Measurements from ENCODE around the gene PRSS57. TPM values are rescaled to one million over a fixed set of nuclear protein-coding genes. Genes with fewer than 3 reads are reported as not detected.

PRSS57 gene
- total RNA-seq, 1 donor from 2014 or later: not detected

DNA sequence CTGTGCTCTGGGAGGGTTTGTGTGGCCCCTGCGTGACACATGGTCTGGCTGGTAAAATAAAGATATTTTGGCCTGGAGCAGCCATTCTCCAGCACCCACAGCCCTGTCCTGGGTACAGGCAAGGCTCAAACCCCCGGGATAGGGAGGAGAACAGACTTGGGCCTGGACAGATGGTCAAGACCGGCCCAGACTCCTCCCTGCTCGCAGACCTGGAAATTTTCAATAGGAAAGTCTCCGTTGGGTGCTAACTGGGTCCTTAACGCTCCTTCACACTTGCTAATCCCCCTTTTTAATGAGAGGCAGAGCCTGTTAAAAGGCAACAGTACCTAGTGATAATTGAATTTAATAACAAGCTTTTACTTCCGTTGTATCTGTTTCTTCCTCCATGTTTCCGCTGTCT lies 16.0 kb upstream of the PRSS57 start:
- TF ChIP-seq CTCF (IDR thresholded peaks at IDR 0.05; ENCODE audit: borderline replicate concordance): no peak
- peaks cover 12% of the 10 kb centered on the region for H3K9me3 ChIP-seq (replicated peaks)
- H3K27ac ChIP-seq (replicated peaks): peak overlapping the region; percentile 94
- DNase-seq: no peak
- intact Hi-C loops (cut with micrococcal nuclease): no loop called here
- peak overlapping the region; percentile 87 for H3K4me3 ChIP-seq
- H3K4me1 ChIP-seq: peaks cover 40% of the 10 kb centered on the region
- H3K27me3 ChIP-seq (ENCODE audit: low read depth): peaks cover 12% of the 10 kb centered on the region
- H3K36me3 ChIP-seq: peaks cover 12% of the 10 kb centered on the region

DNA sequence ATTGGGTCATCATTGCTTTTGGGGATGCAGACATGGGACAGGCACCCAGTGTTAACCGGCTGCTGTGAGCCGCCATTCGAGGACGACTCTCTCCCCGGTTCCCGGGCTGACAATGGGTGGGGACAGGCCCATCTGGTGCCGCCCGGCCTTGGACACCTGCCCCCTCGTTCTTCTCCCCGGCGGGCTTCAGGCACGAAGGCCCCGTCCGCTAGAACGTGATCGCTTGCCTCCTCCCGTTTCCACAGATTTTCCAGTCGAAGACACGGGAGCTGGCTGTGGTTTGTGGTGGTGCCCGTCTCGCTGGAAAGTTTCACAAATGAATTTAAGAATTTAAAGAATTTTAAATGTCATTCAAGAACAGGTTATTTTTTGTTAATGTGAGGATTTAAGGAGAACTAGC lies 15.5 kb upstream of the PRSS57 start:
- peaks cover 12% of the 10 kb centered on the region for H3K9me3 ChIP-seq (replicated peaks)
- peaks cover 12% of the 10 kb centered on the region for H3K27me3 ChIP-seq (ENCODE audit: low read depth)
- intact Hi-C loops (cut with micrococcal nuclease): no loop called here
- H3K36me3 ChIP-seq: peaks cover 12% of the 10 kb centered on the region
- H3K27ac ChIP-seq (replicated peaks): peak overlapping the region; percentile 94
- no peak for TF ChIP-seq CTCF (IDR thresholded peaks at IDR 0.05; ENCODE audit: borderline replicate concordance)
- peak; percentile 41 for DNase-seq
- peak overlapping the region; percentile 87 for H3K4me3 ChIP-seq
- peaks cover 40% of the 10 kb centered on the region for H3K4me1 ChIP-seq

DNA sequence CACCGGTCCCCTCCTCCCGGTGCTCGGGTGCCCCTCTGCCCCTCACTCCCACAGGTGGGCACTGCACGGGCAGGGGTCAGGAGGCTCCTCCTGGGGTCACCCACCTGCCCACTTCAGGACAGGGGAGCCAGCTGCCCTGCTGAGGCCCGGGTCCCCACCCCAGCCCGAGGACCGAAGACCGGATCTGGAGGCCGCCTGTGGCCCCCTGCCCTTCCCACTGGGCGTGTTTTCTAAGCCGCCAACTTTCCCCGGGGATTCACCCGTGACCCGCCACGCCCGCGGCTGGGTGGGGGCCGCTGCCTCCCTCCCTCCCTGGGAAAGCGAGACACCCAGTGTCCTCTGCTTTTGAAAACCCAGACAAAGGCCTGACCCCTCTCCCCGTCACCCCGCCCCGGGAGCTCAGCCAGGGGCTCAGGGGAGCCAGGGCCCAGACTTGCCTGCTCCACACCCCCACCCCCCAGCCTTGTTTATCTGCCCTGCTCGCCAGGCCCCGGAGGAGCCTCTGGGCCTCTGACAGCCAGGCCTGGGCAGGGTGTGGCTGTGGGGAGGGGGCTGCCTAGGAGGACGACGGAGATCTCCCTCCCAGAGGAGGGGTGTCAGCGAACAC lies 14.8 kb upstream of the PRSS57 start:
- H3K27ac ChIP-seq (replicated peaks): peak overlapping the region; percentile 94
- H3K4me3 ChIP-seq: peak overlapping the region; percentile 87
- peaks cover 5% of the 10 kb centered on the region for H3K36me3 ChIP-seq
- H3K4me1 ChIP-seq: peaks cover 40% of the 10 kb centered on the region
- intact Hi-C loops (cut with micrococcal nuclease): no loop called here
- TF ChIP-seq CTCF (IDR thresholded peaks at IDR 0.05; ENCODE audit: borderline replicate concordance): no peak
- peak; percentile 78 for DNase-seq
- peaks cover 14% of the 10 kb centered on the region for H3K27me3 ChIP-seq (ENCODE audit: low read depth)
- H3K9me3 ChIP-seq (replicated peaks): peaks cover 5% of the 10 kb centered on the region

GRCh38 chr19:709196-709964 lies 14.1 kb upstream of the PRSS57 start:
- Histone ChIP-seq H3K9me3 (replicated peaks) (peaks cover 3% of the 10 kb centered on the region), H3K36me3 (no peaks in the 10 kb centered on the region), H3K4me3 (peak overlapping the region; percentile 87), H3K27me3 (ENCODE audit: low read depth) (peaks cover 21% of the 10 kb centered on the region), H3K27ac (replicated peaks) (peak overlapping the region; percentile 94), H3K4me1 (peaks cover 43% of the 10 kb centered on the region)
- no peak for TF ChIP-seq CTCF (IDR thresholded peaks at IDR 0.05; ENCODE audit: borderline replicate concordance)
- intact Hi-C loops (cut with micrococcal nuclease): no loop called here
- no peak for DNase-seq

GRCh38 chr19:708154-709143 lies 13.2 kb upstream of the PRSS57 start, which contains the start of gene PALM:
Gene PALM, plus strand, starts transcription at chr19:708935. Its CDS starts 212 bp downstream, at chr19:709147.
- Histone ChIP-seq H3K27me3 (ENCODE audit: low read depth) (peaks cover 28% of the 10 kb centered on the region), H3K27ac (replicated peaks) (peak within 1 kb of the TSS; percentile 94), H3K4me3 (peak within 1 kb of the TSS; percentile 87), H3K9me3 (replicated peaks) (peaks cover 3% of the 10 kb centered on the region), H3K4me1 (peaks cover 49% of the 10 kb centered on the region), H3K36me3 (no peaks in the 10 kb centered on the region)
- intact Hi-C loops (cut with micrococcal nuclease): no loop called here
- peak; percentile 48 for DNase-seq
- peak; percentile 46 for TF ChIP-seq CTCF (IDR thresholded peaks at IDR 0.05; ENCODE audit: borderline replicate concordance)
